Neural cell (in vitro differentiated cells): ENCODE results near the gene AATK.

ENCODE experiments used
- EP300 ChIP-seq: fragments of 450-650 bp; conservative IDR thresholded peaks from 2 replicates; pipeline ENCODE4 v1.6.1; 2014; ENCODE audit warnings: antibody characterized with exemption, mild to moderate bottlenecking, moderate library complexity; ENCODE audit not compliant: poor library complexity, severe bottlenecking
- EZH2 ChIP-seq: fragments of 200-600, 300-800 bp; shearing (Covaris generic), sonication (generic); IDR thresholded peaks from 2 replicates; pipeline ENCODE4 v1.6.1; 2014; ENCODE audit warnings: antibody characterized with exemption, low read length, borderline replicate concordance, mild to moderate bottlenecking; ENCODE audit not compliant: insufficient read depth, poor library complexity, severe bottlenecking
- MXI1 ChIP-seq: fragments of 450-650 bp; conservative IDR thresholded peaks from 2 replicates; pipeline ENCODE4 v1.6.1; 2014; ENCODE audit warnings: antibody characterized with exemption, mild to moderate bottlenecking; ENCODE audit not compliant: poor library complexity, severe bottlenecking
- POLR2AphosphoS5 ChIP-seq: IDR thresholded peaks from 2 replicates; pipeline ENCODE4 v1.6.1; 2012
- RAD21 ChIP-seq: fragments of 450-650 bp; conservative IDR thresholded peaks from 2 replicates; pipeline ENCODE4 v1.6.1; 2014; ENCODE audit warnings: antibody characterized with exemption, mild to moderate bottlenecking, moderate library complexity
- SMC3 ChIP-seq: fragments of 450-650 bp; conservative IDR thresholded peaks from 2 replicates; pipeline ENCODE4 v1.6.1; 2014; ENCODE audit warnings: antibody characterized with exemption, mild to moderate bottlenecking, moderate library complexity; ENCODE audit not compliant: poor library complexity
- TAF1 ChIP-seq: IDR thresholded peaks from 2 replicates; pipeline ENCODE4 v1.6.1; 2012; ENCODE audit warnings: low read depth
- TF ChIP-seq, protein P1 (sequence below): fragments of 450-650 bp; IDR thresholded peaks from 2 replicates; pipeline ENCODE4 v1.5.1; 2014; ENCODE audit warnings: antibody characterized with exemption, mild to moderate bottlenecking, moderate library complexity; ENCODE audit not compliant: poor library complexity, severe bottlenecking
- TF ChIP-seq, protein P2 (sequence below): IDR thresholded peaks from 2 replicates; pipeline ENCODE4 v1.6.1; 2012; ENCODE audit warnings: borderline replicate concordance

DNA sequence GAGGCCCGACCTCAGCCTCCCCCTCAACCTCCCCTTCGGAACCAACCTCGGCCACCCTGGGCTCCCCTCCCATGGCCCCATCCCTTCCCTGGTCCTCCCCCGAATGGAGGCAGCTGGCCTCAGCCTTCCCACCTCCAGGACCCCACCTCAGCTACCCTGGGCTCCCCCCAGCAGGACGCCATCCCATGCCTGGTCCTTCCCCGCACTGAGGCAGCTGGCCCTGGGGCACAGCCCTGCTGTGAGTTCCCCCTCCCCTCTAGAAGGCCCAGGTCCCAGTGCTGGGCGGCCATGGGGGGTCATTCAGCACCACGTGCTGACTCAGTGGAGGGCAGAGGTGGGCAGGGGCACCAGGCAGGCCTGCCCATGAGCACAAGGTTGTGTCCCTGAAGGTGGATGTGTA, 29.7 kb downstream of the AATK start:
- TF ChIP-seq, protein P1, sequence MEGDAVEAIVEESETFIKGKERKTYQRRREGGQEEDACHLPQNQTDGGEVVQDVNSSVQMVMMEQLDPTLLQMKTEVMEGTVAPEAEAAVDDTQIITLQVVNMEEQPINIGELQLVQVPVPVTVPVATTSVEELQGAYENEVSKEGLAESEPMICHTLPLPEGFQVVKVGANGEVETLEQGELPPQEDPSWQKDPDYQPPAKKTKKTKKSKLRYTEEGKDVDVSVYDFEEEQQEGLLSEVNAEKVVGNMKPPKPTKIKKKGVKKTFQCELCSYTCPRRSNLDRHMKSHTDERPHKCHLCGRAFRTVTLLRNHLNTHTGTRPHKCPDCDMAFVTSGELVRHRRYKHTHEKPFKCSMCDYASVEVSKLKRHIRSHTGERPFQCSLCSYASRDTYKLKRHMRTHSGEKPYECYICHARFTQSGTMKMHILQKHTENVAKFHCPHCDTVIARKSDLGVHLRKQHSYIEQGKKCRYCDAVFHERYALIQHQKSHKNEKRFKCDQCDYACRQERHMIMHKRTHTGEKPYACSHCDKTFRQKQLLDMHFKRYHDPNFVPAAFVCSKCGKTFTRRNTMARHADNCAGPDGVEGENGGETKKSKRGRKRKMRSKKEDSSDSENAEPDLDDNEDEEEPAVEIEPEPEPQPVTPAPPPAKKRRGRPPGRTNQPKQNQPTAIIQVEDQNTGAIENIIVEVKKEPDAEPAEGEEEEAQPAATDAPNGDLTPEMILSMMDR: no peak
- TF ChIP-seq, protein P2, sequence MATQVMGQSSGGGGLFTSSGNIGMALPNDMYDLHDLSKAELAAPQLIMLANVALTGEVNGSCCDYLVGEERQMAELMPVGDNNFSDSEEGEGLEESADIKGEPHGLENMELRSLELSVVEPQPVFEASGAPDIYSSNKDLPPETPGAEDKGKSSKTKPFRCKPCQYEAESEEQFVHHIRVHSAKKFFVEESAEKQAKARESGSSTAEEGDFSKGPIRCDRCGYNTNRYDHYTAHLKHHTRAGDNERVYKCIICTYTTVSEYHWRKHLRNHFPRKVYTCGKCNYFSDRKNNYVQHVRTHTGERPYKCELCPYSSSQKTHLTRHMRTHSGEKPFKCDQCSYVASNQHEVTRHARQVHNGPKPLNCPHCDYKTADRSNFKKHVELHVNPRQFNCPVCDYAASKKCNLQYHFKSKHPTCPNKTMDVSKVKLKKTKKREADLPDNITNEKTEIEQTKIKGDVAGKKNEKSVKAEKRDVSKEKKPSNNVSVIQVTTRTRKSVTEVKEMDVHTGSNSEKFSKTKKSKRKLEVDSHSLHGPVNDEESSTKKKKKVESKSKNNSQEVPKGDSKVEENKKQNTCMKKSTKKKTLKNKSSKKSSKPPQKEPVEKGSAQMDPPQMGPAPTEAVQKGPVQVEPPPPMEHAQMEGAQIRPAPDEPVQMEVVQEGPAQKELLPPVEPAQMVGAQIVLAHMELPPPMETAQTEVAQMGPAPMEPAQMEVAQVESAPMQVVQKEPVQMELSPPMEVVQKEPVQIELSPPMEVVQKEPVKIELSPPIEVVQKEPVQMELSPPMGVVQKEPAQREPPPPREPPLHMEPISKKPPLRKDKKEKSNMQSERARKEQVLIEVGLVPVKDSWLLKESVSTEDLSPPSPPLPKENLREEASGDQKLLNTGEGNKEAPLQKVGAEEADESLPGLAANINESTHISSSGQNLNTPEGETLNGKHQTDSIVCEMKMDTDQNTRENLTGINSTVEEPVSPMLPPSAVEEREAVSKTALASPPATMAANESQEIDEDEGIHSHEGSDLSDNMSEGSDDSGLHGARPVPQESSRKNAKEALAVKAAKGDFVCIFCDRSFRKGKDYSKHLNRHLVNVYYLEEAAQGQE: no peak
- TF ChIP-seq EZH2 (no peak), TAF1 (no peak), SMC3 (no peak), POLR2AphosphoS5 (no peak), EP300 (no peak), RAD21 (no peak), MXI1 (no peak)
